Coronary artery (tissue), 2 donors: ENCODE results near the gene FANCC.
"Not testable (repeated sequence)": the region's sequence is repeated elsewhere in the genome, so short reads cannot be mapped to it uniquely, and the experiment has no call there.

ENCODE experiments used
- DNase-seq: peaks from one replicate; pipeline ENCODE4 v3.0.0-alpha.2; 2017; ENCODE audit warnings: low spot score
- H3K27ac ChIP-seq, 2 donors: fragments of 200-600 bp; sonication (generic); one replicate each; pipeline ENCODE4 v1.5.1; 2016 to 2019
- H3K4me3 ChIP-seq: fragments of 200-600 bp; sonication (generic); 2 replicates; pipeline ENCODE4 v1.5.1; 2016; ENCODE audit warnings: mild to moderate bottlenecking, moderate library complexity
- TF ChIP-seq, protein P1 (sequence below): fragments of 200-600 bp; sonication (generic); IDR thresholded peaks from one replicate; pipeline ENCODE4 v1.5.1; 2019; ENCODE audit warnings: antibody characterized with exemption

The FANCC gene

GRCh38 chr9:95207403-95207802, 110.1 kb downstream of the FANCC start:
- Histone ChIP-seq H3K4me3 (no peak overlapping the region), H3K27ac (no peak overlapping the region)
- DNase-seq = no peak
- TF ChIP-seq, protein P1, sequence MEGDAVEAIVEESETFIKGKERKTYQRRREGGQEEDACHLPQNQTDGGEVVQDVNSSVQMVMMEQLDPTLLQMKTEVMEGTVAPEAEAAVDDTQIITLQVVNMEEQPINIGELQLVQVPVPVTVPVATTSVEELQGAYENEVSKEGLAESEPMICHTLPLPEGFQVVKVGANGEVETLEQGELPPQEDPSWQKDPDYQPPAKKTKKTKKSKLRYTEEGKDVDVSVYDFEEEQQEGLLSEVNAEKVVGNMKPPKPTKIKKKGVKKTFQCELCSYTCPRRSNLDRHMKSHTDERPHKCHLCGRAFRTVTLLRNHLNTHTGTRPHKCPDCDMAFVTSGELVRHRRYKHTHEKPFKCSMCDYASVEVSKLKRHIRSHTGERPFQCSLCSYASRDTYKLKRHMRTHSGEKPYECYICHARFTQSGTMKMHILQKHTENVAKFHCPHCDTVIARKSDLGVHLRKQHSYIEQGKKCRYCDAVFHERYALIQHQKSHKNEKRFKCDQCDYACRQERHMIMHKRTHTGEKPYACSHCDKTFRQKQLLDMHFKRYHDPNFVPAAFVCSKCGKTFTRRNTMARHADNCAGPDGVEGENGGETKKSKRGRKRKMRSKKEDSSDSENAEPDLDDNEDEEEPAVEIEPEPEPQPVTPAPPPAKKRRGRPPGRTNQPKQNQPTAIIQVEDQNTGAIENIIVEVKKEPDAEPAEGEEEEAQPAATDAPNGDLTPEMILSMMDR = no peak

- TF ChIP-seq, protein P1 = no peak
- Histone ChIP-seq H3K27ac (no peak overlapping the region), H3K4me3 (peak overlapping the region; percentile 15)
- DNase-seq = no peak
These were observed 111.4 kb downstream of the FANCC start for GRCh38 chr9:95206143-95206542.

- Histone ChIP-seq H3K27ac (no peak overlapping the region), H3K4me3 (no peak overlapping the region)
- TF ChIP-seq, protein P1 = no peak
- DNase-seq = no peak
These were observed 112.8 kb downstream of the FANCC start for GRCh38 chr9:95204710-95205109.

- DNase-seq = no peak
These were observed 113.2 kb downstream of the FANCC start for GRCh38 chr9:95204310-95204709.

DNA sequence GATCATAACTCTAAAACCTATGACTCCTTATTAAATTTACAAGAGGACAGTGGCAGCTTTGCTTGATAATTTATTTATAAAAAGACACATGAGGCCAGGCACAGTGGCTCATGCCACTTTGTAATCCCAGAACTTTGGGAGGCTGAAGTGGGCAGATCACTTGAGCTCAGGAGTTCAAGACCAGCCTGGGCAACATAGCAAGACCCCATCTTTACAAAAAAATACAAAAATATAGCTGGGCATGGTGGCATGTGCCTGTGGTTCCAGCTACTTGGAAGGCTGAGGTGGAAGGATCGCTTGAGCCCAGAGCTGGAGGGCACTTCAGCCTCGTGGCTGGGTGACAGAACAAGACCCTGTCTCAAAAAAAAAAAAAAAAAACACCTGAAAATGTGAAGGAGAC, 114.5 kb downstream of the FANCC start:
- not testable (repeated sequence) for H3K4me3 ChIP-seq, DNase-seq, H3K27ac ChIP-seq

More at GRCh38 chr9:95204310-95204709, 113.2 kb downstream of the FANCC start:
- TF ChIP-seq, protein P1 = no peak
- no peak overlapping the region for H3K27ac ChIP-seq
- H3K4me3 ChIP-seq = no peak overlapping the region

GRCh38 chr9:95202076-95202681, 115.3 kb downstream of the FANCC start:
- H3K27ac ChIP-seq = no peak overlapping the region

DNA sequence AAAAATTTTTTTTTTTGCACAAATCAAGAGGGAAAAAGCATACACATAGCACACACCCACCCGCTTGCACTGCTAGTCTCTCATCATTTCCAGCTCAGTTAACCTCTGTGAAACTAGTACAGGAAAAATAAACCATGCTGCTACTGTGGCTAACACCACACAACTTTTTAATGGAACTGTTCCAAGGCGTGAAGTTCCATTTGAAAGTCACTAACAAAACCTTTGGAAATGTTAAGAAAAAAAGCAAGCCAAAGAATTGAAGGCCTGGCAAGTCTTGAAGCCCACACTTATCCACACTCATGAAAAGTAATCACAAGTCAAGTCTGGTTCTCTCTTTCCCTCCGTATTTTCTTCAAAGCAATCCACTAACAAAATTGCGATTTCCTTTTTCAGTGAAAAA, 116.3 kb downstream of the FANCC start:
- no peak for DNase-seq
- H3K27ac ChIP-seq = no peak overlapping the region
- no peak overlapping the region for H3K4me3 ChIP-seq
- TF ChIP-seq, protein P1 = no peak

More at GRCh38 chr9:95202076-95202681, 115.3 kb downstream of the FANCC start:
- DNase-seq = no peak
- TF ChIP-seq, protein P1 = no peak
- no peak overlapping the region for H3K4me3 ChIP-seq
